Astrocyte (in vitro differentiated cells and primary cell): ENCODE results near the gene LAMC1.

ENCODE experiments used
- CTCF ChIP-seq: IDR thresholded peaks from 2 replicates; pipeline ENCODE4 v1.5.1; 2011; ENCODE audit warnings: low read depth, mild to moderate bottlenecking, inconsistent platforms, low read length, moderate library complexity; ENCODE audit not compliant: insufficient read depth
- EZH2 ChIP-seq: IDR thresholded peaks from 2 replicates; pipeline ENCODE4 v1.6.1; 2012; ENCODE audit warnings: mild to moderate bottlenecking, low read length, inconsistent platforms; ENCODE audit not compliant: insufficient read depth

DNA sequence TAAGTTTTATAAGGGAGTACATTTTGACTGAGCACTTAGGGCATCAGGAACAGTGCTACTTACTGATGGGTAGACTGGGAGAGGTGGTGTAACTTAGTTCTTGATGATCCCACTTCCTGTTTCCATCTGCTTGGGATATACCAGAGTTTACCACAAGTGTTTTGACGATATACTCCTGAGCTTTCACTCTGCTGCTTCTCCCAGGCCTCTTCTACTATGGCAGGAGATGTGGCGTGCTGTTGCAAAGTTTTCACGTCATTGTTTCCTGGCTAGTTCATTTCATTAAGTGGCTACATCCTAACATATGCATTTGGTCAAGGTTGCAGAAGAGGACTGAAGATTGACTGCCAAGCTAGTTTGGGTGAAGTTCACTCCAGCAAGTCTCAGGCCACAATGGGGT is 121.5 kb downstream of the LAMC1 start:
- TF ChIP-seq CTCF (no peak), EZH2 (no peak)
